SK-MEL-5 (cell line): ENCODE measurements around the gene DPF3. TPM values are rescaled to one million over a fixed set of nuclear protein-coding genes. Genes with fewer than 3 reads are reported as not detected.

Experiments used
- DNase-seq: peaks from one replicate; pipeline ENCODE4 v3.0.0-alpha.2; 2016; ENCODE audit warnings: low read depth, low spot score
- in situ Hi-C: cut with HindIII; loops from 2 replicates; pipeline ENCODE4 v1.10.0; 2016; ENCODE audit warnings: low sequenced_read_pairs, high pct_unique_total_duplicates, low pct_unique_long_range_greater_than_20kb
- total RNA-seq: library from RNA; depleted of rRNA; stranded (reverse); fragments of >200 nt; shearing (Covaris generic); gene quantifications from 2 replicates; pipeline ENCODE4 v1.2.3, GENCODE V29; 2014

The DPF3 gene
- total RNA-seq, 1 experiment from 2014 or later: 1.3 TPM

GRCh38 chr14:72605921-72606220, 288.0 kb downstream of the DPF3 start:
- DNase-seq: no peak
- in situ Hi-C loops: no loop called here

DNA sequence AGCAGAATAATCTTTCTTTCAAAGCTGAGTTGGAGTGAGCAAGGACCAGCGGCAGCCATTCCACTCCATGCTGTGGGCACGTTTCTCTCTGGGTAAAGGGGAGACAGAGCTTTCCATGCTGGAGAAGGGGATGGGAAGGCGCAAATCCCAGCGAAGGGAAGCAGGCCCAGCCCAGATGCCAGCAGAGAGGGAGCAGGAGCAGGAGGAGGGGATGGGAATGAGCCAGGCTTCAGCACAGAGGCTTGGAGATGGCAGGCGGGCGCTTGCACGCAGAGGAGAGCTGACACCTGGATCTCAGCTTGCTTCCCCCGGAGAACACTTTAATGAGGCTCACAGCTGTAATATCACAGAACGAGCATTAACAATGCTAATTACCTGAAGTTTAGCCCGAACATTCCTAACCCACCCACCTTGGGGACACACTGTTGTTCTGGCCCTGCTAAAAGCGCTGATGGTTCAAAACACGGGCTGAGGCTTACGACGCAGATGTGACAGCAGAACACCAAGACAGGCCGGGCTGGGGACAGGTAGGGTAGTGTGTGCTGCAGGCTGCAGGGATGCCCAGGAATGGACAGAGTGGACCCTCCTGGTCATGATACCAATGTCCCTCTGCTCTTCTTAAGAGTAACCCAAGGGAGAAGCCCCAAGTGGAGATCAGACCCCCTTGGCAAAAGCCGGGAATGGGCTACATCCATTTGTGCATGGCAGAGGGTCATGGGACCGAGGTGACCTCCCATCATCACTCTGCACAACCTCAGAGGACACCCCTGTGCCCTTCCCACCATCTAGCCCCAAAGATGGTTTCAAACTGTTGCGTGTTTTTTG, 288.6 kb downstream of the DPF3 start:
- in situ Hi-C loops: no loop called here
- no peak for DNase-seq

DNA sequence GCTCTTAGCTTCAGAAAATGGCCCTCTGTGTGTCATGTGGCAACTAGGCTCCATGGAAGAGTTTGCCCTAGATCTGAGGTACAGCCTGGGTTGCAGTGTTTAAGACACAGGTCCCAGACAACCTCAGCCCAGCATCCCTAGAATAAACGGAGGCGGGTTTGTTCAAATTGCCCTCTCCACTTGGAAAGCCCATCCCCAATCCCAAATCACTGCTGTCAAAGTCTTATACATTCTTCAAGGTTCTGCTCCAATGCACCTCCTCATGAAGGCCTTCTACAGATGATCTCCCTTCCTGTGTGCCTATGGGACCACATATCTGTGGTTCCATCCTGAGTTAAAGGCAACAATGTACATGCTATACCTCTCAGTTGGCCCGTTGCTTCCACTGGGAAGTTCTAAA, 289.8 kb downstream of the DPF3 start:
- in situ Hi-C loops: no loop called here
- no peak for DNase-seq

GRCh38 chr14:72603639-72604038, 290.3 kb downstream of the DPF3 start:
- DNase-seq: no peak

DNA sequence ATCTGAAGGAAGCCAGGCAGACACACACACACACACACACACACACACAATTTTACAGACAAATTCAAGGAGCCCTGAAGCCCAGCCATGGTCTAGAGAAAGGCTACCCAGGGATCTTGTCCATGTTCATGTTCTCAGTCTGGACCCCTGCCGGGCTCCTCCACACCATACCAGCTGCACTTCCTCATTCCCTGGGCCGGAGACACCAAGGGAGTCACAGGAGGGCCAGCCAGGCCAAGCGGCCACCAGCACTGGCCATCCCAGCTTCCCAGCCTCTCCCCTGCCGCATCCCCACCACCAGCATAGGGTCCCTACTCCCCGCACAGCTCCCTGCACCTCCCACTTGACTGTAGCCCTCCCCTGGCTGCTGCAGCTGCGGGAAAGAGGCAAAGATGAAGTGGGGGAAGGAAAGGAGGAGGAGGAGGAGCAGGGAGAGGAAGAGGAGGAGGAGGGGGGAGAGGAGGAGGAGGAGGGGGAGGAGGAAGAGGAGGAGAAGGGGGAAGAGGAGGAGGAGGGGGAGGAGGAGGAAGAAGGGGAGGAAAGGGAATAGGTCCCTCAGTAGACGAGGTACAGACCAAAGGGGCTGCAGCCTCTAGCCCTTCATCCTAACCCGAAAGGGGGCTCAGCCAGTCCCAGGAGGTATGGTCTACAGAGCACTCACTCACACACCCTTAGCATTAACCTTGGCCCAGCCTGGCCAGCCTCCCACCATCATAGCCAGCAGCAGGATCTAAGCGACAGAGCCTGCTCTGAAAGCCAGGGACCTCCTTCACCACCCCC, 293.2 kb downstream of the DPF3 start:
- in situ Hi-C loops: no loop called here
- no peak for DNase-seq

More at GRCh38 chr14:72603639-72604038, 290.3 kb downstream of the DPF3 start:
- in situ Hi-C loops: no loop called here

DNA sequence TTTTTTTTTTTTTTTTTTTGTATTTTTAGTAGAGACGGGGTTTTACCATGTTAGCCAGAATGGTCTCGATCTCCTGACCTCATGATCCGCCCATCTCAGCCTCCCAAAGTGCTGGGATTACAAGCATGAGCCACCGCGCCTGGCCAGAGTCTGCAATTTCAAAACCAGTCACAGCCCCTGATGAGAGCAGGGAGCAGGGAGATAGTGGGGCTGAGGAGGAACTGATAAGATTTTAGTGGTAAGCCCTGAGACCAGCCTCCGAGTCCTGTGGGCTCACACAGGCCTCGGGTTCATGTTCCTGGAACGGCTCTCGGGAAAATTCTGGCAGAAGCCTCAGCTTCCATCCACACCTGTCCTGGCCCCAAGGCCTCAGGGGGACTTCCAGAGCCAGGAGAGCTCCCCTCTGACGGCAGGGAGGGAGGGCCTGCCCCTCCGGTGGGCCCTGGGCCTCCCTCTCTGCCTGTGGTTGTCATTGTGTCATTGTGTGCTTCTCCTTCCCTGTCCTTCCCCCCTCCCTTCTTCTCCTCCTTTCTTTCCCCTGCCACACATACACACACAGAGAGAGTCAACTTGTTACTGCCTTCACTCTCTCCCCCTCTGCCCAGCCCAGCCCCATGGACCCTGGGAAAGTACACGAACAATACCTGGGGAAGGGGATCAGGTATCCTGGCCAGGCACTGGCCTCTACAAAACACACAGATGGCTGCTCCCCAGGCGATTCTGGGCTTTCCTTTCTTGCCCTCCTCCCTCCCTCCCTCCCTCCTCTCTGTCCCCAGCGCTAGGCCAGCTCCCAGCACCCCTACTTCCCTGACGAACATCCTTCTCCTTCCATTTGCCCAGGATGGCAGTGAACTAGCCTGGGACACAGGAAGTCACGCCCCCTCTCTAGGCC, 294.1 kb downstream of the DPF3 start:
- in situ Hi-C loops: no loop called here
- no peak for DNase-seq

- in situ Hi-C loops: no loop called here
- no peak for DNase-seq
These were observed 295.6 kb downstream of the DPF3 start for GRCh38 chr14:72598306-72598705.

DNA sequence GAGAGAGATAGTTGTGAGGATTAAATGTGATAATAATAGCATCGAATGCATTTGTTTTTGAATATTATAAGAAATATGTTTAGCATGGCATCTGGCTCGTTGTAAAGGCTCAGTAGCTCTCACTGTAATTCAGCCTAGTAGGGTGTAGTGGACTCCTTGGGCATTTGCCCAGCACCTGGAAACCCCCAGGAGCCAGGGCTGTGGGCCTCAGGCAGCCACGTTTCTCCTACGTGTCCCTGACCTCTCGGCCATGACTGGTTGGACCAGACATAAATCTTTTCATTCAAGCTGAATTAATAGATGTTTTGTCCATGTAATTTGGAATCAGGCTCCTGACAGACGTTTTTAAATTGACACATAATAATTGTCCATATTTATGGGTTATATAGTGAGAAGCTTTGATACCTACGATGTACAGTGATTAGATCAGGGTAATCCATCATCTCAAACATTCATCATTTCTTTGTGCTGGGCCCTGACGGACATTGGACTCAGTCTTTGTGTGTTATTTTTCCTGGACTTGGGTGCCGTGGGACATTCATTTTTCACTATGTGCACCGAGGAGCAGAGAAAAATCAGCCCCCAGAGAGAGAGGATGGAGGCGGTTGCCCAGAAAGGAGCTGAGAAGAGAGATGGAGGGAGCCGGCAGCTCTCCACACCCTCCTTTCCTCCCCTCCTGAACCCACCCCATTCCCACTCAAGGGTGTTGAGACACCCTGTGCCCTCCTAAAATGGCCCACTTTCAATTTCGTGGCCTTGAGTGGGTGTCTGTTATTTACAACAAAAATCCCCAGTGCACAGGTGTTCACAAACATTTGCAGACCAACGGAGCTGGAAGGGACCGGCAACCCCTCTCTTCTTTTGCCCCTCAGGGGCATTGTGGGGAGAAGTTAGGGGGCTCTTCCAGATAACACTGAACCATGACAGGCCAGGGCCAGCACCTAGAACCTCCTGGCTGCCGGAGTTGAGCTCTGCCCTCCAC, 296.4 kb downstream of the DPF3 start:
- DNase-seq: no peak
- in situ Hi-C loops: no loop called here

GRCh38 chr14:72595152-72595862, 298.6 kb downstream of the DPF3 start:
- DNase-seq: no peak
- in situ Hi-C loops: no loop called here

- in situ Hi-C loops: no loop called here
- no peak for DNase-seq
These were observed 299.6 kb downstream of the DPF3 start for GRCh38 chr14:72594099-72594901.

- DNase-seq: no peak
- in situ Hi-C loops: no loop called here
These were observed 302.5 kb downstream of the DPF3 start for GRCh38 chr14:72591391-72591790.

- in situ Hi-C loops: no loop called here
- DNase-seq: no peak
These were observed 303.3 kb downstream of the DPF3 start for GRCh38 chr14:72590577-72590976.

DNA sequence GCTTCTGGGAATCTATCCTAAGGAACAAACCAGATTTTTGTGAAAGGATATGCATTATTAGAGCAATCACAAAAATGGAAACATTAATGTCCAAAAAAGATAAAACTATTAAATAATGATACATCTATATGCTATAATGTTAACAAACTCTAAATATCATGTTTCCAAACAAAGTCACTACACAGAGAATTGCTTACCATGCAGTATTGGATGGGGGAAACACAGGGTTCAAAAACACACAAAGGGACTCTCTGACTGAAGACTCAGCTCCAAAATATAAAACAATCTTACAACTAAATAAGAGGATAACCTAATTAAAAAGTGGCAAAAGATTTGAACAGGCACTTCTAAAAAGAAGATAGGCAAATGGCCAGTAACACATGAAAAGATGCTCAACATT, 304.2 kb downstream of the DPF3 start:
- DNase-seq: no peak

GRCh38 chr14:72588521-72588920, 305.4 kb downstream of the DPF3 start:
- no peak for DNase-seq
- in situ Hi-C loops: no loop called here

More for the DNA sequence above, 304.2 kb downstream of the DPF3 start:
- in situ Hi-C loops: no loop called here

- in situ Hi-C loops: no loop called here
These were observed 310.3 kb downstream of the DPF3 start for GRCh38 chr14:72583316-72584272.

More at GRCh38 chr14:72583316-72584272, 310.3 kb downstream of the DPF3 start:
- no peak for DNase-seq
